ENCODE results near the gene SDCBP2.
A peak's percentile ranks its signal among the peaks of the same experiment; 100 is the strongest.

The SDCBP2 gene

DNA sequence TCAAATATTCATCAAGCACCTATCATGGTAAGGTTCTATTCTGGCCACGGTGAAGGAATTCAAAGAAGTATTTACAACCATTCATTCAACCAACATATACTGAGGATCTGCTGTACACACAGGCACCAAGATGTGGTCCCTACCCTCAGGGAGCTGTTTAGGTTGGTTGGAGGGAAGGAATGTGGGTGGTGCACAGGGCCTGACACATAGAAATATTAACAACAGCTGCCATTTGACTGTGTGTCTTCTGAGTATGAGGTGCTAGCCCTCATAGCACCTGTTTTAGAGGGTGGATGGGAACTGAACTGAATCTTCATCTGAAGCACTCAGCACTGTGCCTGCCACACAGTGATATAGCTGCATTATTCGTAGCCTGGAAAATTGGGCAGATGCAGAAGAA is 55.6 kb downstream of the SDCBP2 start:
- no peak for DNase-seq (ENCODE audit: low read depth)

DNA sequence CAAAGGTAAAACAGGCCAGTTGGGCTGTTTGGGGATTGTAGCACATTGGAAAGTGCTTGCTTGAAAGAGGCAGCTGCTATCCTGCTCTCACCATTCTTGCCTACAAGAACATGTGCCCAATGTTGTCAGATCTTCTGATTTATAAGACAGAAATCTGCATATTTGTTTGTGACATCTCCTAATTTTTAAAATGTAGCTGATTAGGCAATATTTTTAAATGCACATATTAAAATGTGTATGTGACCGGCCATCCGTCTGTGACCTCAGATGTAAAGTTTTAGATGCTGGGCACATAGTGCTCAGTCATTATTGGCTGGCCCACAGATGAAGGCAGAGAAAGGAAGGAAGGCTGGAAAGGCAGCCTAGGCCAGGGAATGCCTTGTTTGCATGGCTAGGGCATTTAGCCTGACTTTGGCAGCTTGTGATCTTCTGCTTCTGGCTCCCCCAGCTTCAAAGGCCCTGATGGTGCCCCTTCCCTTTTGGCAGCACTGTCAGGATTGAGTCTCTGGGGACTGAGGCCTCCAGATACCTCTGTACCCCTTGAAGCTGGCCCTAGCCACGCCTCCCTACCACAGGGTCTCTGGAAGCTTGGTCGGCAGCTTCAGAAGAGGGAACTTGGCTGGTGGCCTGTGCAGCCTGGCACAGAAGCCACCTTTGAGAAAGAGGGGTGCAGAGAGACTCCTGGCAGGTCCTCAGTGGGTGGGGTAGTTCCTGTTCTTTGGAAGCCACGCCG is 56.4 kb downstream of the SDCBP2 start:
- DNase-seq (ENCODE audit: low read depth): no peak

DNA sequence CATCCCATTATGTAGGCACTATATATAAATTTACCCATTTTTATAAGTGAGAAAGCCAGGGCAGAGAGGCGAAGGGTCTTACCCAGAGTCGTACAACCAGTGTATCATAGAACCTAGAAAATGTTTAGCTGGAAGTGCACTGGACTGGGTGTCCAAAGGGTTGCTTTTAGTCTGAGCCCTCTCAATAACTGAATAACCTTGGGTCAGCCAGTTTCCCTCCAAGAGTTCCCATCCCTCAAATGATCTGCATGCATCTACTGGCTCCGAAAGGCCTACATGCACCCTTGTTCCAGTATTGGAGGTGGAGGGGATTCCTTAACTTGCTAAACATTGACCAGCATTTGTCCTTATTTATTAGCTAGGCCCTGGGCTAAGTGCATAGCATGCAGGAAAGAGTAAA is 59.1 kb downstream of the SDCBP2 start:
- no peak for DNase-seq (ENCODE audit: low read depth)

DNA sequence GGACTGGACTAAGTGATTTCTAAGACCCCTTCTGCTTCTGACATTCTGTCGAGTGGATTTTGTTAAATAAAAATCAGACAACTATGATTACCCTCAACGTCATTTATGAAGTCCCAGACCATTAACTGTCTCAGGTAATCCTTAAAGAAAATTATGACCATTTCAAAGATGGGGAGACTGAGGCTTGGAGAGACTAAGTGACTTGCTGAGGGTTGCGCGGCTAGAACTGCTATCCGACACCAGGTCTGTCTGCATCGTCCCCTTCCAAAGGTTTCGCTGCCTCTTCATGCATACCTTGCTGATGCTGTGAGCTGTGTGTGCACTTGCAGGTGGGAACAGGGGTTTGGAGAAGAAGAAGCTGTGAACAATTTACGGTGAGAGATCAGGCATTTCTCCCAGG is 59.7 kb downstream of the SDCBP2 start:
- no peak for DNase-seq (ENCODE audit: low read depth)

DNA sequence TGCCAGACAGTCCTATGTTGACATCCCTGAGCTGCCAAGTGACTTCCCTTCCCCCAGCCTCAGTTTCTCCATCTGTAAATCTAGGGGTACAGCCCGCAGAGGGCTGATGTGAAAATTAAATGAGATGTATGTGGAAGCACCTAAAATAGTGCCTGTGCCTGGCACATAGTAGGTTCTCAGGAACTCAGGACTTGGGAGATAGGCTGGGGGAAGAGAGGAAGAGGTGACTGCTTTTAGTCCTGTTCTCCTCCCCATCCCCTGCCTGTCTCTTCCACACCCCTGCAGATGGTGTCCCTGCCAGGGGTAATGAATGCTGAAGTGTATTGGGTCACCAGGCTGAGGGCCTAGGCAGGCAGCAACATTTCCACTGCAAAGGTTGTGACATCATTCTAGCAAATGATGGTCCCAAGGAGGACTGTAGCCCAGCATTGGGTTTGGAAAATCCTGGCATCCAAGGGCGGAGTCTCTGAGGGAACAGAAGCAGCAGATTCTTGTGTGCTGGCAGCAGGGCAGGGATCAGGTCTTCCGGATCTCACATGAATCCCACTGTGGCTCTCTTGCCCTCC is 61.0 kb downstream of the SDCBP2 start:
- DNase-seq (ENCODE audit: low read depth): no peak

DNA sequence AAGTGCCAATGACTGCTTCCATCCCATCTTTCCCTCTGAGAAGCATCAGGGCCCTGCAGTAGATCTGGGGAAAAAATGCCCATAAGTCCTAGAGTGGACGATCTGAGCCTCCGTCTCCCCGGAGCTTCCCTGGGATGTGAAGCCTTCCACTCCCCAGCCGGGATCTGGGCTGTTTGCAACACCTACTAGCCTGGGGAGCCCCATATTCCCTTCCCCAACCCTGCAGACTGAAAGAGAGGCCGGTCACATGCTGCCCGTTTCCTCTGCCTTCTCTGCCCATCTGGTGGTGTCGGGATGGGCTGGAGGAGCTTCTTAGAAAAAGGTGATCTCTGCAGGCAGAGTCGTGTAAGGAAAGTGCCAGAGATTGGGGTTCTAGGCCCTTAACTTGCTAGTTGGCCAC is 61.8 kb downstream of the SDCBP2 start:
- no peak for DNase-seq (ENCODE audit: low read depth)

DNA sequence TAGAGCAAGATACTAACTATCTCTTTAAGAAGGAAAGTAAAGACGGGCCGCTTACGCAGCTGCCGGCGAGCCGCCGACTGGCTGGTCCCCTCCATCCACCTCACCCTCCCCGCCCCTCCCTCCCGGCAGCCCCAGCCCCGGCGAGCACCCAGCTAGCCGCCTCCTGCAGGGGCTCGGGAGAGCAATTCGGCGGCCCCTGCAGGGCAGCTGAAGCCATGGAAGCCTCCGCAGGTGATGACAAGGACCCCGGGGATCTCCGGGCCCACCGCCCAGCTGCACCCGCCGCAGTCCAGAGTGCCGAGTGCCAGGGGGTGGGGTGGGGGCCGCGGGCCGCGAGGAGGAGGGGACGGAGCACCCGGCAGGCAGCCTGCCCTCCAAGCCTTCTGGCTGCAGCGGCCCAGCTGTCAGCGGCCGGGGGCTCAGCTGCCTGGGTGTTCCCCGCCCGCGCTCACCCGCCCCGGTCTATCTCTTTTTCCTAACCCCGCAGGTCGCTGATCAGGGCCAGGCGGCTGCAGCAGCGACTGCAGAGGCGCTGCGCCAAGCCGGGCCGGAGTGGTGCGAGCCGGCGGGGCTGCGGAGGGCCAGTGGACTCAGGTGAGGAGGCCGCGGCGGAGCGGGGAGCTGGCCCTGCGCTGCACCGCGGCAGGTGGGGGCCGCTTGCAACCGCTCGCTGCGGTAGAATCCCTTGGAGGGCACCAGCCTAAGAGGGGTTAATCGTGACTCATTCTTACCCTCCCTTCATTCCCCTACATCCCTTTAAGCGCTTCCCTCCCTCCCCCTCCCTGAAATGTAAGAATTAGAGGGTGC is 62.6 kb downstream of the SDCBP2 start, which contains the start of gene SNPH:
Gene SNPH, plus strand, starts transcription at position 128 of the 807 bp plus-strand sequence. CDS start 29,946 bp downstream, outside the sequence.
- peak; percentile 82 for DNase-seq (ENCODE audit: low read depth)

DNA sequence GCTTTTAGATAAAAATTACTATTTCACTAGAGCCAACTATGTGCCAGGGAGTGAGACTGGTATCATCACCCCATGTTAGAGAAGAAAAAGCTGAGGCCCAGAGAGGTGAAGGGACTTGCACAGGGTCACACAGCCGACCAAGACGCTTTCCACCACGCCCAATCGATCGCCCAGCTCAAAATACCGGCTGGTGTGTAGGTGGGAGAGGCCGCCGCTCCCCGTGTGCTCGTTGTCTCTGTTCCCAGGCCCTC is 63.1 kb downstream of the SDCBP2 start:
- no peak for DNase-seq (ENCODE audit: low read depth)

DNA sequence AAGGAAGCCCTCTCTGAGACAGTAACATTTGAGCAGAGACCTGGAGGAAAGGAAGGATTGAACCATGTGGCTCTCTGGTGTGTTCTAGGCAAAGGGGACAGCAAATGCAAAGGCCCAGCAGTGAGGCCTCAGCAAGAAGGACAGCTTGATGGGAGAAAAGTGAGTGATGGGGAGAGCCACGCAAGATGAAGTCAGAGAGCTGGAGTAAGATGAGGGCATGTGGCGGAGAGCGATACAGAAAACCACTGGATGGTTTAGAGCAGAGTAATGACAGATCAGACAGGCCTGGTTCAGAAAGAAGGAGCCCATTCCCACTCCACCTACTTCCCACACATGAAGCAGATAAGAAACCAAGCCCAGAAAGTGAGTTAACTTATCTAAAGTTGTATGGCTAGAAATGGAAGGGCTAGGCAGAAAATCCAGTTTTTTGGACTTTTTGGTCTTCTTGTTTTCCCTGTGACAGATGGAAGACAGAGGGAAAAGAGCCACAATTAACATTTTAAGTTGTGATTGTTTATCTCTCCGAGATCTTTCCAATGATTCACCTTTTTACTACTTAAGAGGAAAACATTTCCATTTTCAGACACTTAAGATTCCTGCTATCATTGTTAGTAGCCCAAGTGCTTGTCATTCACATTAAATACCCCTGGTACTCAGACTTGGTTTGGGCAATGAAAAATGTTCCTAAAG is 63.6 kb downstream of the SDCBP2 start:
- DNase-seq (ENCODE audit: low read depth): peak; percentile 56

DNA sequence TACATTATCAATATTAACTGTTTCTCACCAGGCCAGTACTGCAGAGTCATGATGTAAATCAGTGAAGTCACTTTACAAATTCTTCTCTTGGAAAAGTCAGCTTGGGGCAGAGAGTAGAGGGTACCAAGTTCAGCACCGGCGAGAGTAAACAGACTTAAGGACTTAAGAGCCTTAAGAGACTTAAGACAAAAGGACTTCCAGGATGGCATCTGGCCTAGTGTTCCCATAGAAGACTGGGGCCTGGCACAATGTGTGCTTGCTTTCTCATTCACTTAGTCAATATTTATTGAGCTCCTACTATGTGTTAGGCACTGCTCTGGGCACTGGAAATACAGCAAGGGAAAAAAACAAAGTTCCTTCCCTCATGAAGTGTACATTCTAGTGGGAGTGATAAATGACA is 64.2 kb downstream of the SDCBP2 start:
- DNase-seq (ENCODE audit: low read depth): no peak

DNA sequence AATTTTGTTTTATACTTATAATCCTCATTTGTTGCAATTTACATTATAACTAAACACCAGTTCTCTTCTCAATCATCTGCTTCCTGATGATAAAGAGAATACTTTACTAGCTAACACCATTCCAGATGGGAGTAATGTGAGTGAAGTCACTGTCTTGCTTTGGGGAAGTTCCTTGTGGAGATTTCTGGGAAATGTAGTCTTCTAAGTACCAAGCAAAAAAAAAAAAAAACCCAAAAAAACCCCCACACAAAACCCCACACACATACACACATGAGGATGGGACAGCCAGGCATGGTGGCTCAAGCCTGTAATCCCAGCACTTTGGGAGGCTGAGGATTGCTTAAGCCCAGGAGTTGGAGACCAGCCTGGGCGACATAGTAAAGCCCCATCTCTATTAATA is 65.1 kb downstream of the SDCBP2 start:
- peak; percentile 46 for DNase-seq (ENCODE audit: low read depth)
